Measurements from ENCODE around the gene ACTR2. TPM values are rescaled to one million over a fixed set of nuclear protein-coding genes. Genes with fewer than 3 reads are reported as not detected.

ACTR2 gene
- total and polyA plus RNA-seq, 9 of the 15 experiments (the other 6 are each of a cell fraction or from before 2014, with no cell fraction given): 47.3 to 239 (median 108) TPM

DNA sequence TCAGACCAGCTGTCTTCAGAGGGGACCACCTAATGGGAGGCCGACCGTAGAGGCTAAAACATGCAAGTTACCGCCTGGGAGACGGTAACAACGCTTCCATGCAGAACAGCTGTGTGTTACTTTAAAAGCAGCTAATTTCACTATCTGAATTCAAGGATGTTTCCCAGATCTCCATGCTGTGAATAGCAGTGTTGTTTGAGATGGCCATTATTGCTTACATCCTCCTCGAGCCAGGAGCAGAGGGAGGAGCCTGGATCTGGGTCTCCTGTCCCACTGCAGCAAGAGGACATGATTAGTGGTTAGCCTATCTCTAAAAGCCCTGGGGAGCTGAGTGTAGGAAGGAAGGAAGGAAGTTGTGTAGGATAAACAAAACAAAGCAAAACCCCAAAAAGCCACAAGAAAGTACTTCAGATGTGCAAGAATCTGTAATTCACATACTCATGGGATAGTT lies 50.9 kb downstream of the ACTR2 start:
- H3K9ac ChIP-seq (ENCODE audit: insufficient read depth in 1 of 2, low read depth in 2 of 2, low read length in 2 of 2): no peak overlapping the region; a peak in 1 of 4 replicates
- FAIRE-seq (peak; percentile 76), ATAC-seq (peak; percentile 83), DNase-seq (ENCODE audit: extremely low read depth in 1 of 4, low spot score in 3 of 4) (peak in 2 of 4 experiments; percentile 58 to 62)
- H3K4me3 ChIP-seq: no peak overlapping the region
- 70% methylated on average over 6 of the region's 6 CpGs for WGBS (ENCODE audit: insufficient coverage, low coverage, missing lambda C conversion rate)
- no peaks in the 10 kb centered on the region for H3K79me2 ChIP-seq (ENCODE audit: control insufficient read depth, insufficient read depth, low read length)
- H3K9me1 ChIP-seq (ENCODE audit: control insufficient read depth, insufficient read depth, low read length): no peaks in the 10 kb centered on the region
- H3K9me3 ChIP-seq (replicated peaks; ENCODE audit: control insufficient read depth, insufficient read depth, low read depth, low read length): no peaks in the 10 kb centered on the region
- POLR2A ChIA-PET: interaction anchor here (0.5 to 1.2 kb wide), 7 partner anchors 9 to 142 kb away, joined by 3 to 5 read pairs (median 3); no protein-coding TSS in a partner anchor
- no peaks in the 10 kb centered on the region for H3K27me3 ChIP-seq (ENCODE audit: control insufficient read depth in 2 of 2, insufficient read depth in 2 of 2, low read length in 2 of 2)
- peak overlapping the region; percentile 47 for H2AFZ ChIP-seq (ENCODE audit: low read depth, low read length)
- no peaks in the 10 kb centered on the region for H4K20me1 ChIP-seq (replicated peaks; ENCODE audit: control insufficient read depth, insufficient read depth, low read length)
- no TSS peak for BruUV-seq (replicated peaks)
- no peak overlapping the region for H3K27ac ChIP-seq (ENCODE audit: extremely low read depth, low read depth, low read length)
- no peaks in the 10 kb centered on the region; the same call in 2 of the 3 replicates for H3K36me3 ChIP-seq (ENCODE audit: control insufficient read depth, insufficient read depth, low read length)
- CTCF ChIA-PET (ENCODE audit: low intra/inter-chr PET ratio): no interaction called here
- H3K4me1 ChIP-seq (replicated peaks in 1 of 2; ENCODE audit: control insufficient read depth in 2 of 2, insufficient read depth in 2 of 2, low read length in 2 of 2): peaks cover 4 to 17% of the 10 kb centered on the region in 2 experiments; a peak in 4 of 5 replicates
- intact Hi-C loops (cut with micrococcal nuclease): loop anchor here (5.0 kb wide), 3 partner anchors 89 to 289 kb away; no protein-coding TSS in a partner anchor
- in situ Hi-C loops (cut with MboI): no loop called here
- 0 out of 2 replicates have a peak overlapping the region, but pooled peaks have one; percentile 7 for H3K4me2 ChIP-seq (ENCODE audit: insufficient read depth, low read length)
- TF ChIP-seq KLF6 (CRISPR knock-in tag; IDR thresholded peaks at IDR 0.05; ENCODE audit: borderline replicate concordance) (no peak), ETV5 (CRISPR knock-in tag; IDR thresholded peaks at IDR 0.05; ENCODE audit: low read depth) (no peak), TCF3 (CRISPR knock-in tag; IDR thresholded peaks at IDR 0.05) (peak; percentile 25; the same call in 1 of the 2 replicates), ILF3 (IDR thresholded peaks at IDR 0.05; ENCODE audit: borderline replicate concordance) (no peak), MAFK (IDR thresholded peaks at IDR 0.05; ENCODE audit: low read length) (no peak), PCBP2 (IDR thresholded peaks at IDR 0.05; ENCODE audit: low read depth, low read length, poor library complexity, severe bottlenecking) (no peak), SIRT6 (IDR thresholded peaks at IDR 0.05; ENCODE audit: low read depth, low read length) (no peak), CBX3 (IDR thresholded peaks at IDR 0.05; ENCODE audit: borderline replicate concordance in 1 of 2, low read length in 2 of 2) (no peak), CHD4 (IDR thresholded peaks at IDR 0.05; ENCODE audit: insufficient read depth, insufficient replicate concordance, low read depth, low read length, poor library complexity, severe bottlenecking) (no peak), NBN (IDR thresholded peaks at IDR 0.05; ENCODE audit: low read depth) (no peak), SP2 (IDR thresholded peaks at IDR 0.05; ENCODE audit: extremely low read depth, low read depth, low read length, poor library complexity, severe bottlenecking) (no peak), TEAD2 (tag; IDR thresholded peaks at IDR 0.05) (no peak), ATF2 (CRISPR knock-in tag; IDR thresholded peaks at IDR 0.05) (no peak), DDX20 (tag; IDR thresholded peaks at IDR 0.05; ENCODE audit: low read depth) (no peak), TRIM24 (IDR thresholded peaks at IDR 0.05) (no peak), ZBTB26 (CRISPR knock-in tag; IDR thresholded peaks at IDR 0.05) (no peak), ZNF12 (CRISPR knock-in tag; IDR thresholded peaks at IDR 0.05) (no peak), ZNF740 (CRISPR knock-in tag; IDR thresholded peaks at IDR 0.05) (no peak), ZNF740 (tag; IDR thresholded peaks at IDR 0.05) (no peak), SOX6 (IDR thresholded peaks at IDR 0.05) (peak; percentile 49; the same call in 1 of the 2 replicates)

Measured in K562 (cell line).